Measurements from ENCODE around the gene PBXIP1.

Gene PBXIP1

DNA sequence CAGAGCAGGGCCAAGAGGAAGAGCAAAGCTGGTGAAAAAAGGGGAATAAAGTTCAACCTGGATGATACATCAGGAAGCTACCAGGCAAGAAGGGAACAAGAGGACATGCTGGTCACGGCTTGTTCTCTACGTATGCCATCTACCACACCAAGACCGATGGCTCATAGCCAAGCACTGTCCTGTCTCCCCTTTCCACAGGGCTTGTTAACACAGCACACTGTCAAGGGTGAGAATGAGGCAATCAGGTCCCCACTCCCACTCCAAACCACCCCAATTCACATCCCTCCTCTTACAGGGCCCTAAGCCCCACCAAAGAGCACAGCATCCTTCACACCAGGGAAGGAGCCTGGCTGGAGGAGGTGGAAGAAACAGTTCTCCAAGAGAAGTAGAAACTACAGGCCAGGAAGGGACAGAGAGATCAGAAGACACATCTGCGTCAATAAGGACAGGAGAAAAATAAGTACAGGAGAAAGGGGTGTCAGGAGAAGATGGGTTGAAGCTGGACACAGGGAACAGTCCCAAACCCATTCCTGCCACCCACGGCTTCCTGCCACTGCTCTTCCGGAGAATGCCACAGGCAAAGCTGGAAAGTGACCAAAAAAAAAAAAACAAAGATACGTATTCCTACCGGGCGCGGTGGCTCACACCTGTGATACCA lies 15.6 kb upstream of the PBXIP1 start:
- no peak for DNase-seq

DNA sequence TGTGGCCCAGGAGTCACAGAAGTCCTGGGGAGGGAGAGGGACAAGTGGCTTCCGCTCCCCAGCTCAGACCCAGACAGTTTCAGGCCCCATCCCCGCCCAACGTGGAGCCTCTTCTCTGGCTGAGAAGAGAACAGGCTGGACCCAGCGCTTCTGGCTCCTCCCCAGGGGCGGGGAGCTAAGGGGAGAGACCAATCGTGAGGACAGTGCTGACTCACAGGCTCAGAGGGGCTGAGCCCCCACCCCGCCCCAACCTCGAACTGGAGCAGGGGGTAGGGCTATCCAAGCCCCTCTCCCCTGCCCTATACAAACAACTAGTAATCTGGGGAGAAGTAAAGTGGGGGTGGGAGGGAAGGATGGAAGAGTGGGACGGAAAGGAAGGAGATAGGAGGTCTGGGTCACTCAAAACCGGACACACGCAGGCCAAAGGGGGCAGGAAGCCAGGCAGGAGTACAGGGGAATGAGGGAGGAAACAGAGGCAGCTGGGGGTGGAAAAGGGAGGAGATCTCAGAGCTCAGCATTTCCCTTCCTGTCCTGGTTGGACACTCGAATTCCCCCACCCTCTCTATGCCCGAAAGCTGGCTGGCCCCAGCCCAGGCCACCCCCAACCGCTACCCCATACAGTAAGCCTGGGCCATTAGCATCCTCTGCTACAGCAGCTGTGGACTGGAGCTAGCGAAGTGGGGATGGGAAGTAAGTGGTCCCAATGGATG lies 14.9 kb upstream of the PBXIP1 start, which contains the start of gene SHC1:
Gene SHC1, minus strand, starts transcription at position 117 of the 710 bp plus-strand sequence. CDS start 221 bp downstream, outside the sequence.
- peak; percentile 59 for DNase-seq

DNA sequence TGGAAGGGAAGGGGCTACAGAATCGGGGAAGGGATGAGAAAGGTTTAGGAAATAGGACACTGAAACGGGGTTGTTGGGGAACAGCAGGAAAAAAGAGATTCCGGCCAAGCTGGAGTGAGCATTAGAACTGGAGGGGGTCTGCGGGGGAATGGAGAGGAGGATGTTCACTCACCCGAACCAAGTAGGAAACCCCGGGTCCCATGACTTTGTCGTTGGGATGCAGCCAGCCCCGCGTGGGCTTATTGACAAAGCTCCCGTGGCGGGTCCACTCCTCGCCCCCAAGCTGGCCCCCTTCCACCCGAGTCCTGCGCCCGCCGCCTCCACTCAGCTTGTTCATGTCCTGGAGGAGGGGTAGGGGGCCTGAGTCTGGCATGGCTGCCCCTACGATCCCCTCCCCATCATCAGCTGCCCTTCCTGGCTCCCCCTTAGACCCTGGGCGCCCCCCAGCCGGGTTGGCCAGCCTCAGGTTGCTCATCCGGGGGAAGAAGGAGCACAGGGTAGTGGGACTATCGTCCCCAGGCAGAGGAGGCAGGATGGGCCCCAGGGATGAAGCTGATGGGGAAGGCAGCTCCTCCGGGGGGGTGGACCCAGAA lies 14.1 kb upstream of the PBXIP1 start:
- DNase-seq = no peak

DNA sequence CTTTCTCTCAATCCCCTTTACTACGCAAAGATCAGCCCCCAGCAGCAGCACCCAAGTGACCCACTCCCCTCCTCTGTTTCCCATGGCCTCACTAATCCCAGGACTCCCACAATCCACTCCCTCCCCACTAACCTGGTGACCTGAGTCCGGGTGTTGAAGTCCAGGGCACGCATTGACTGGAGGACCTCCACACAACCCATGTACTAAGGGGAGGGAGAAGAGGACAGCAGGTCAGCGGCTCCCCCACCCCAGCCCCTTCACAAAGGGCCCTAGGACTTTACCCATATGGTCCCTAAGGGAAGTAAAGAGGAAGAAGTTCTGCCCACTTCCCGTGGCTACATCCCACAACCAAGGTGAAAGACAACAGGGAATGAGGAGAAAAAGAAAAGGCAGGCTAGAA lies 13.3 kb upstream of the PBXIP1 start:
- DNase-seq = no peak

DNA sequence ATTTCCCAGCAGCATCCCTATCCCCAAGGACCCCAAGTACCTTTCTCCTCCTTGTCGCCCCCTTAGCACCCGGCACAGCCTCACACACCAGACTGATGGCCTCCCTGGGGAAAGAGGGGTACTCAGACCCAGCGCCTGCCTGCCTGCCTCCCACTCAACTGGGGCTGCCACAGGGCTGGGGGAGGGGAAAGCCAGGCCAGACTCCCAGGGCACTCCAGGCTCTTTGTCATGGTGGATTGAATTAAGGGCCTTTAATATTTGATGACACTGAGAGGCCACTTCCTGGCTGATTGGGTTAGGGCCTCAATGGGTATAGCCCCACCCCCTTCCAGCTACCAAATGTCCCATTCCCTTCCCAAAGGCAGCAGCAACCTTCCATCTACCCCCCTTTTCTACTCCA lies 12.8 kb upstream of the PBXIP1 start:
- DNase-seq = no peak

DNA sequence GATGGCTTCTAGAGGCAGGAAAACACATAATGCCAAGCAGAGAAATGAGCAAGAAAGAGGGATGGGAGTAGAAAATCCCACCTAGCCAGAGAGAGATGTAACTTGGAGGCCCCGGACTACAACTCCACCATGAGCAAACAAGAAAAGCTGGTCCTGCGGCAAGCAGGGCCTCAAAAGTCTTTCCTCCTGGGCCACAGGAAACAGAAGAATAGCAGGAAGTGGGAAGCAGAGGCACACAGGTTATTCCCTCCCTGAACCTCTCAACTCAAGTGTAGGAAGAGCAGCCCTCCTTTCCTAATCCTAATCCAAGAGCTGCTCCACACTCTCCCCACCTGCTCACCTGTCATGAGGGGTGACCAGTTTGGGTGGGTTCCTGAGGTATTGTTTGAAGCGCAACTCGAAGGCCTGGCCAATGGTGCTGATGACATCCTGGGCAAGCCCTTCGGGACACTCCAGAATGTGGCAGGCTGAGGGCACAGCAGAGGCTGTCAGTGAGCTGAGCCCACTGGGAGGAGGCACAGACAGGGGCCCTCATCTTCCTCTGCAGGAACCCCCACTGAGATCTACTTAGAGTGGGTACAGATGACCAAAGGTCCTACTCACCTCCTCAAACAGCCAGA lies 11.5 kb upstream of the PBXIP1 start:
- no peak for DNase-seq

DNA sequence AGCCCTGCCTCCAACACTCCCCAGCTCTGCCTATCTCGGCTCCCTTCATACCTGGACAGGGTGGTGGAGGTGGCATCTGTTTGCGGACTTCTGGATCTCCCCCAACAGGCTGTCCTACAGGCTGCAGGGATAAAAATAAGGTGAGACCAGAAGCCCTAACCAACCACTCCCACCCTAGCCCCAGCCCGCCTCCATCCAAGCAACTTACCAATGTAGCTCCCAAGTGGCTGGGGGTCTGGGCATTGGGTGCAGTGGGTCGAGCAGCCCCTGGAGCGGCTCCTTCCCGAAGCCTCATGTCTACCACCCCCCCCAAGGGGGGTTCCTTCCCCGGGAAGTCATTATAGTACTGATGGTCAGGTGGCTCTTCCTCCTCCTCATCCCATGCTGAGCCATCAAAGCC lies 10.2 kb upstream of the PBXIP1 start:
- DNase-seq = no peak

DNA sequence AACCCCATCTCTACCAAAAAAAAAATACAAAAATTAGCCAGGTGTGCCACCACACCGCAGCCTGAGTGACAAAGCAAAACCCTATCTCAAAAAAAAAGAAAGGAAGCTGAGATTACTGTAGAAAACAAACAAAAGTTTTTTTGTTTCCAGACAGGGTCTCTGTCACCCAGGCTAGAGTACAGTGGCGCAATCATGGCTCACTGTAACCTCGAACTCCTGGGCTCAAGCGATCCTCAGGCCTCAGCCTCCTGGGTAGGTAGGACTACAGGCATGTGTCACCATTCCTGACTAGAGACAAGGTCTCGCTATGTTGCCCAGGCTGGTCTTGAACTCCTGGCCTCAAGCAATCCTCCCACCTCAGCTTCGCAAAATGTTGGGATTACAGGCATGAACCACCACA lies 8.5 kb upstream of the PBXIP1 start:
- no peak for DNase-seq

DNA sequence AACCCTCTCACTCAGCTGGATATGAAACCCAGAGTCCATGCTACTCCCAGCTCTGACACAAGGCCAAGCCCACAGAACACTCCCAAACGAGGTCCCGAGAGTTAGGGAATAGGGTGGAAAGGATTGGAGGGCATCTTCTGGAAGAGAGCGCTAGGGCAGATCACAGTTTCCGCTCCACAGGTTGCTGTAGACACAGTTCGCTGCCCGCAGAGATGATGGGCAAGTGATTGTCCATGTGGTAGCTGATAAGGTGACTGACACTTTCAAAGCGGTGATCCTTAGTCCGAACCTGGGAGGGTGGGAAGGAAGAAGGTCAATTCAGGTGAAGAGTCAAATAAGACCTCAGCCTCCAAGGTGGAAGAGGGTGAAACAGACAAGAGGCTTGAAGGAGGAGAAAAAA lies 7.7 kb upstream of the PBXIP1 start:
- DNase-seq = no peak

DNA sequence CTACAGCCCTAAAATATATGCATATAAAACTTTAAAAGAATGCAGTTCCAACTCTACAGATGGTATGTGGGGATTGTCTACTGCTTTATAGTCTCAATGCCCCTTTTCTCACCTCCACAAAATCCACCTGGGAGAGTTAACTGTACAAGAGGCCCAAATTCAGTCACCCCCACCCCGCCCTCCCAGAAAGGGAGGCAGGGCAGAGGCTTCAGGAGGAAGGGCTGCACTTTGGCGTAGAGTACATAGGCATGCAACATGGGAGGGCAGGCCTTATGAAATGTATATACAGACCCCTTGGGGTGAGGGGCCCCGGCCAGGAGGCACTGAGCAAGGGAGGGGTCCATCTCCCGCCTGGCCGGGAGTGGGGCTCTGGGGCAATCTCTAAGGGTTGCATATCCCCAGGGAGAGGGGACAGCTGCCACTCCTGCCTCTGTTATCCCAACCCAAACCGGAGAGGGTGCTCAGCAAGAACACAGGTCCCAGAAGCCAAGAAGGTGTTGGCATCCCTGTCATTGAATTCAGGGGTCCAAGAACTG lies 7.0 kb upstream of the PBXIP1 start:
- DNase-seq = no peak

DNA sequence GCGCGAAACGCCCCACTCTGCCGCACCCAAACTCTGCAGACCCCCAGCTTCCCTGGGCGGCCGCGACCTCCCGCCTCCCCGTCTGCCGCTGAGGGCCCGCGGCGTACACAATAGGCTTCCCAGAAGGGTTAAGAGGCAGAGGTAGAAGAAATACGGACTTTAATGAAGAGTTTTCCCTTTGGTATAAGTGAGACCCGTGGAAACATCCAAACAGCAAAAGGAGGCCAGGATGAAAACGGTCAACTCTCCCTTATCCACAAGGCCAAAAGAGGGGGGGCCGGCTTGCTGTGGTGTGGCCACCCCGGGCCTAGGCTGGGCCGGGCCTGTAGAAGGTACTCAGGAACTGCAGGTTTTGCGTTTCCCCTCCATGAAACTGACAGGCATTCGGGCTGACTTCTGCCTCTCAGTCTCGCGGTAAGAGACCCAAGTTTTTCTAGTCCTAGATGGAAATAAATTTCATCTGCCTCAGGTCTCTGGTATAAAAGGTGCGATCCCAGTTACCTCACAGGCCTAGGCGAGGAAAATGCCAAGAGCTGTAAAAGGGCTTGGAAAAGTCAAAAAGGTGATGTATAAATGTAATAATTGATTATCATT lies 6.4 kb upstream of the PBXIP1 start:
- DNase-seq = no peak

DNA sequence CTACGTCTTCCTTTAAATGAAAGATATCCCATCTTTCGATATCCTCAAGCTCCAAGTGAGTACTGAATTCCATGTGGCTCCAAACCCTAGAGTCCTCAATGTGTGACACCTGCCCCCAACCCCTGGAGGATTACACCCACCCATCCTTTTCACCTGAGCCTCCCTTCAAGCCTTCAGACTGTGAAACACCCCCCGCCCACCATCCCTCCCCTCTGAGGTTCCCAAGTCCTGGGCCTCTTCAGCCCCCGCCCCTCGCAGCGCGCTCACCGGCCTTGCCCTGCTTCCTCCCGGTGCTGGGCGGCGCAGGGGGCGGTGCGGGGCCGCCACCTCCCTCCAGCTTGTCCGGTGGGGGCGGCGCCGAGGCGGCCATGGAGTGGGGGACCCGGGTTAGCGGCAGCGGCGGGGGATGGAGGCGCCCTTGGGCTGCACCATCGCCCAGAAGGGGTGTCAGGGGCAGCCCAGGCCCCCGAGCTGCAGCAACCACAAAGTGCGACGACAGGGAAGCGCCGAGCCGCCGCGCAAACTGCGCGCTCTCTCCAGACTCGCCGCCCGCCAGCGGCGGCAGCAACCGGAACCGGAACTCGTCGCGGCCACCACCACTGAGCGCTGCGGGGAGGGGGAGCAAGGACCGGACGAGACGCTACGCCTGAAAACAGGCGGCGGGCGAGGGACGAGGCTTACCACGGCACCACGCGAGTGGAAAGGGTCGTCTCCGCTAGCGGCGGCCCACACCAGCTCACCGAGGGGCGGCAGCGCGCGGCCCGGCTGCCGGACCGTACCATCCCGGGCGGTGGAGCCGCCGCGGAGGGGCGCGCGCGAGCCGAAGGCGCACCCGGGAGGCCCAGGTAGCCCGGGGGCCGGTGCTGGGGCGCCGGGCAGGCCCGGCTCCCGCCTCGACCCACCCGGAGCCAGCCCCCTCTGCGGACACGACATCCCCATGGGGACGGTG lies 5.6 kb upstream of the PBXIP1 start, which contains the start of gene PYGO2:
Gene PYGO2, minus strand, starts transcription at position 576 of the 949 bp plus-strand sequence. Its CDS starts 206 bp downstream, at position 370.
- peak; percentile 83 for DNase-seq

DNA sequence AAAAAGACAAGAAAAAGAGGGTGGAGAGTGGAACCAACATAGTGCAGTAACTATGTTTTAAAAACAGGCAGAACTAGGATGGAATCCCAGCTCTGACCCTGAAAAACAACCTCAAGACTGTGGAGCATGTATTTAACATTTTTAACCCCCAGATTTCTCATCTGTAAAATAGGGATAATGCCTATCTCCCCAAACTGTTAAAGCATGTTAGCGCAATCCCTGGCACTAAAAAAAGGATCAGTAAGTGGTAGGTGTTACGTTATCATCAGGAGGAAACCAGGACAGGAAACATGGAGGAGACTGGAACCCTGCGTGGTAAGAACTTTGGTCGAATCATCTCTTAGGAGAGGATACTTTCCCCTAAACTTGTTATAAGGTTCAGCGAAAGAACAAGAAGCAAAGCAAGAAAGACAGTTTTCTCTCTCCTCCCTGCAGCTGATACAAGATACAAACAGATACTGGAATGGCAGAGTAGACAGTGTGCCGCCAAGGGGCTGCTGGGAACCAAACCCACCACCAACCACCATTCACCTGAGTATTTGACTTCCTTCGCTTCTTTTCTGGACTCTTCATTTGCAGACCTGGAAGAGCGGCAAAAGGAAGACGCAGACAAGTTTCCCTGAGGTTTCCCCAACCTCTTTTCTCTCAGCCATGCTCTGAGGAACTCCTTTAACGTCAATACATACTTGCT lies 4.7 kb upstream of the PBXIP1 start:
- DNase-seq = no peak

DNA sequence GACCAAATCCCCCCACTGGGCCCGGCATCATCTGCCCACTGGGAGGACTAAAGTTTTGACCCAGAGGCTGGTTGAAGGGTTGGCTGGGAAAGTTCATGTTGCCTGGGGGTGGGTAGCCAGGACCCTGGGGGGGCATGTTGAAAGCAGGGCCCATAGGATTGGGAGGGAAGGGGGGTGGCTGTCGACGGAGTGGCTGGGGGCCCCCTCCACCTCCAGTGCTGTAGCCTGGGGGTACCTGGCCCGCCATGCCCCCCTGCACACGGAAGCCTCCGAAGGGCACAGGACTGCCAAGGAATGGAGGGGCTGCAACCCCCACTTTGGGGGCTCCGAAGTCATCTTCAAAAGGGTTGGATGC lies 3.5 kb upstream of the PBXIP1 start:
- no peak for DNase-seq

DNA sequence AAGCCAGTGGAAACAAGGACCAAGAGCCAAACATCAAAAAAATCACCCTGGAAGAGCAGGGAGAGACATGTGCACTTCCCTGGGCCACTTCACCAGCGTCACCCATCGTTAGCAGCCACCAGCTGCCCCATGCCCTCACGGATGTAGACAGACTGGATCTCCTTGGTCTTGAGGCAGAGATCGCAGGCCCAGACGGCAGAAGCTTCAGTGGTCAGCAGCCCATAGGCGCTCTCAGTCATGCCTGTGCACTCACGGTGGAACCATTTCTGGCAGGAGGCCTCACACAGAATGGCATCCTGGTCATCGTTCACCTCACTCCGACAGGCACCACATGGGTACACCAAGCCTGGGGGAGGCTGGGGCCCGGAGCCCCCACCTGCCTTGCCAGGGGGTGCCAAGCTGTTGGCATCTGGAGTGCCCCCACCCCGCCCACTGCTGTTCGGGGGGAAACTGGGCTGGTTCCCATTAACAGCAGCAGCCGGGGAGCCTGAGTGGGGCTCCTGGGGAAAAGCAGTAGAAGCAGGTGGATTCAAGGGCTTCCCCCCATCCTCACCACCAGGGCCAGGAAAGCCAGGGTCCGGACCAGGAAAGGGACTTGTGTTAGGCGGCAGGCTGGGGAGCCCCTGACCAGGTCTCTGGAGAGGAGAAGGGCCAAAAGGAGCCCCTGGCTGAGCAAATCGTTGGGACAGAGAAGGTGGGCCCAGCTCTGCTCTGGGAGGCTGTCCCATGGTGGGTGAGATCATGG lies 3.0 kb upstream of the PBXIP1 start:
- DNase-seq = no peak

DNA sequence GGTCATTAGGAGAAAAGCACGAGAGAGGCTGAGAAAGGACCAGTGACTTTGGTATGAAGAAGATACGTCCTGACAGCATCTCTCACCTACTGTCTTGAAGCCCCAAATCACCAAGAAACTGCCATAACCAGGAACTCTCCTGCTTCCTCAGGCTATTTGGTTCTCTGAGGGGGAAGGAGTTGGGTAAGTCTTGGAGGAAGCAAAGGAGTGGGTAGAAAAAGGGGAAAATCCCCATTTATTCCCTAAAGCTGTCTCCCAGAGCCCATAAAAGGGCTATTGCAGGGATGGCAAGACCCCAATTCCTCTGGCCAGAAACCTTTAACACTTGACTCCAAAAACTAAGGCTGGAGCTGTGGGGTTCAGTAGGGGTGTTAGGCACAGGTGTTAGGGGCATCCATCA lies 2.1 kb upstream of the PBXIP1 start:
- no peak for DNase-seq

DNA sequence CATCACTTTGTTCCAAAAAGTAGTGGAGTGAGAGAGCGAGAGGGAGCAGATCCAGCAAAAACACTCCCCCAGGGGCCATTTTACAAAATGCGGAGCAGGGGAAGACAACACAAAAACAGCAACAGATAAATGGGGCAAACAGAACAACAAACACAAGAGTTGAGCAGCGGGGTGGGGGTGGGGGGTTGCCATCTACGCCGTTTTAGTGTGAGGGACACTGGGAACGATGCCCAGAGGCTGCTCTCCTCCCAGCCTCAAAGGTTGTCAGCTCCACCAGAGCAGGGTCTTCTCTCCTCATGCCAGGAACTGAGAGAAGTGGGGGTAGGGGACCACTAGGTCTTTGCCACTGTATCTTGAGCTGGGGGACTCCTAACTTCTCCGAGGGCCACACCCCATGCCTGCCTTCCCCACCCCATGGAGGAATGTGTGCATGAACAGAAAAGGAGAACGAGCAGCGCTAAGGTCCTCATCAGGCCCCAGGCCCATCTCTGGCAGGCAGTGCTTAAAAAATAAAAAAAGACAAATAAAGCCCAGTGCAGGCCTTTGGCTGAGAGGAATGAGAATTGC lies 1.3 kb upstream of the PBXIP1 start:
- DNase-seq = no peak

DNA sequence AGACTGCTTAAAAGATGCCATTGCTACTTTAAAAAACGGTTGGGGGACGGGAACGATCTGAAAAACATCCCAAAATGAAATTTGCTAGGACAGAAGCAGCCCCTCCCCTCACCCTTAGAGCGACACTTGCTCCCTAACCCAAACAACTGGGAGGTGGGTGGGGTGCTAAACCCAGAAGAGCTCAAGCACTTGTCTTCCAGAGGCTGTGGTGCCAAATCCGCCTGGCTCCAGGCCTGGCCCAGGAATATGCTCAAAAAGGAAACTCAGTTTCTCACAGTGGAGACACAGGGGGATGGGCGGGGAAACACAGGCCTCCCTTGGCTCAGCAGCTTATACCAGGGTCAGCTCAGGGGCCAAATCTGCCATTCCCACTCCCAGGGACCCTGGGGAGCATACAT lies 644 bp upstream of the PBXIP1 start:
- DNase-seq = no peak

DNA sequence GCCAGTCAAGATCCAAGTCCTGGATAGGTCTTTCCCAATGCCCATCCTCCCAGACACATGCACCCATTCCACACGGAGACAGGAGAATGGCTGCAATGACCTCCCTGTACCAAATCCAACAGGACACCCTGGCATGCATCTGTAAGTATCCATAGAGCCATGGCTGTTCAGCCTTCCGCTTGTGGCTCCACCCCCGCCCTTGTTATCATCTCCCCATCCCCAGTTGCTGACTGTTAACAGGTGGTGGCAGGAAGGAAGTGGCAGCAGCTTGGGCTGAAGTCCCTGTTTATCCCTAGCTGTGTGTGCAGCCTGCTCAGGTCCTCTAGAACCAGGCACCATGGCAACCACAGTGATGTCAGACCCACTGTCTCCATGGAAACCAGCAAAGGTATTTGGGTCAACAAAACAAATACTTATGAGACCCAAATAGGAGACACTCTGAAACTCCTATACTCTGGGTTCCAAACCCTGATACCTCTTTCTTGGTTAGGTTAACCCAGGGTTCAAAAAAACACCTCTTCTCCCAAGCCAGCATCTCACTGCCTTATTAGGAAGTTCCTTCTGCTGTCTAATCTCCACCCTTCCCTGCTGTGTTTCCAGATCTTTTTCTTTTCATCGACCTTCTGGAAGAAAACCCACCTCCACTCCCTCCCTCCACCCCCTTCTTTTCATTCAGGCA lies 721 bp downstream of the PBXIP1 start:
- peak; percentile 59 for DNase-seq

DNA sequence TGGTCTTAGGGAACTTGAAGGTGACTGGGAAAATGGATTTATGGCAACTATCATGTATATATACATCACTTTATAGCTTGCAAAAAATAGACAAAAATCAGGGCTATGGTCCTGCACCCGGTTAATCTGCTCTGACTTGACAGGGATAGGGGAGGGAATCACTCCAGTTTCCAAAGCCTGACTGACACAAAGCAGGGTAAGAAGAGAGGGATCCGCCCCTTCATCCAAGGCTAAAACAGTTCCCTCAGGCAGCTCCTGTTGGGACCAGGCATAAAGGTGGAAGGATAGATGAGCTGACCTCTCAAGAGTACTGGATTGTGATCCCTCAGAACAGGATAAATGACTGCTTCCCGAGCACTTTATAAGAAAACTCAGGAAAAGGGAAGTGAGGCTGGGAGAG lies 1.4 kb downstream of the PBXIP1 start:
- no peak for DNase-seq

Data from stimulated activated CD4-positive, alpha-beta T cell treated with anti-CD3 and anti-CD28 coated beads, Interleukin-4, amount 100 ng/mL, for 1 hour (primary cell).